Measurements from ENCODE around the gene PHLDA2.

PHLDA2 gene

DNA sequence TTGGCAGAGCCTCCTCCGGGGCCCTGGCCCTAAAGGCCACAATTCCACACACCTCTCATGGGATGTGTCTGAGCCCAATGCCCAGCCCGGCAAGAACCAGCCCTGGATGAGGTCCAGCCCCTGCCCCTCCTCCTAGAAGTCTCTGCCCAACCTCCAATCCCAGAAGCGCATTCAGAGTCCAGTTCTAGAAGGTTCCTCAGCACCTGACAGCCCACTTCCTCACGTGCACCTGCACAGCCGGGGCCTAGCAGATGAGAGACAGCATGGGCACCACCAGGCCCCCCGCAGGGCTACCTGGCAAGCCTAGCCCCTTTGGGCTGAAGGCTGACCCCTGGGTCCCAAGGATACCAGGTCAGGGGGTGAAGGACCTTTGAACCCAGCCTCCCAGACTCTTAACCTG lies 32.2 kb downstream of the PHLDA2 start:
- DNase-seq (ENCODE audit: low spot score), result no peak

DNA sequence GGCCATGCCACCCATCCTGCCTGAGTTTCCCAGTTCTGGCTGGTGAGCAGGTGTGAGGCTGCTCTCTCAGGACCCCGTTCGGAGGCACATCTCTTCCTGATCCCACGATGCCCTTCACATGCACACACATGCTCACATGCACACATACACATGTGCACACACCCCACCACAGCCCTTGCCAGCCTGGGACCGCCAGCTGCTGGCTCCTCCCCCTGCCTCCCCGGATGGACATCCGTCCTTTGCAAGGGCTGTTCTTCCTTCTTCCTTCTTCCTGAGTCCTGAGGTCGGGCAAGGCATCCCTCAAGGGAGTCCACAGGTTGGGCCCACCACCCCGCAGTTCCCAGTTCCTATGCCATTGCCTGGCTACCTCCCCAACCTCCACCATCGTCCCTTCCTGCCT lies 33.2 kb downstream of the PHLDA2 start:
- DNase-seq (ENCODE audit: low spot score), result no peak

GRCh38 chr11:2893935-2894334 lies 35.3 kb downstream of the PHLDA2 start:
- DNase-seq (ENCODE audit: low spot score), result no peak

- no peak for DNase-seq (ENCODE audit: low spot score)
These were observed 36.2 kb downstream of the PHLDA2 start for GRCh38 chr11:2892967-2893528.

- DNase-seq (ENCODE audit: low spot score), result no peak
These were observed 36.8 kb downstream of the PHLDA2 start for GRCh38 chr11:2892215-2892966.

DNA sequence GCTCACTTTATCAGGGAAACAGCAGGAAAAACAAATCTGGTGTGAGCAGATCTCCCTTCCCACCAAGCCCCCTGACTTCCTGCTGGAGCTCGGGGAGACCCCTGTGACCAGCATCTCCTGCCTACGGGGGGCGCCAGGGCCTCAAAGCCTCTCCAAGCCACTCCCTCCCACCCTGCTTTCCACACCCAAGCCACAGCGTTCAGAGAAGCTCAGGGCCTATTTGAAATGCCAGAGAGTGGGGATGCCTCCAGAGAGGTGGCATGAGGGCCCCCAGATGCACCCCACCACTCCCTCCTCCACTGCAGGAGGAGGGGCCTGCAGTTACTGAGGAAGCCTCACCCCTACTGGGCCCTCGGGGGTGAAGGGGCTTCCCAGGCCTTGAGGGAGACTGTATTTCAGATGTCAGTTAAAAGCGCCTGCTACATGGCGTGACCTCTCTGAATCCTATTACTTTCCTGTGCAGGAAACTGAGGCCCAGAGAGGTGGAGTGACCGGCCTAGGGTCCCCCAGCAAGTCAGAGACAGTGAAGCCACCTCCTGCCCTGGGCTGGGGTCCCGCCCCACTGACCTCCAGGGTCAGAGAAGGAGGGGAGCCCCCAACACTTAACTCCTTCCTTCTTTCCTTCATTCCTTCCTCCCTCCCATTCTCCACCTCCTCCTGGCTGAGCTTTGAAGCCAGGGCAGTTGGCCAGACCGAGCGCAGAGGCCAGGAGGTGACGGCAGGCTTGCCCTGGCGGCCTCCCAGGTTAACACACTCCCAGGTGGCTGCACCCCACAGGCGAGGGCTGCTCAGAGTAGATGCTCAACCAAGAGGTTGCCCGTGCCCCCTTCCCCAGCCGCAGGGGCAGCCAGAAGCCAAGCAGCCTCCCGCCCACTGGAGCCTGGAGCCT lies 37.6 kb downstream of the PHLDA2 start:
- DNase-seq (ENCODE audit: low spot score), result no peak

- no peak for DNase-seq (ENCODE audit: low spot score)
These were observed 38.5 kb downstream of the PHLDA2 start for GRCh38 chr11:2890466-2891294.

- no peak for DNase-seq (ENCODE audit: low spot score)
These were observed 39.6 kb downstream of the PHLDA2 start for GRCh38 chr11:2889362-2890273.

GRCh38 chr11:2888266-2888968 lies 40.8 kb downstream of the PHLDA2 start:
- DNase-seq (ENCODE audit: low spot score), result peak; percentile 71

DNA sequence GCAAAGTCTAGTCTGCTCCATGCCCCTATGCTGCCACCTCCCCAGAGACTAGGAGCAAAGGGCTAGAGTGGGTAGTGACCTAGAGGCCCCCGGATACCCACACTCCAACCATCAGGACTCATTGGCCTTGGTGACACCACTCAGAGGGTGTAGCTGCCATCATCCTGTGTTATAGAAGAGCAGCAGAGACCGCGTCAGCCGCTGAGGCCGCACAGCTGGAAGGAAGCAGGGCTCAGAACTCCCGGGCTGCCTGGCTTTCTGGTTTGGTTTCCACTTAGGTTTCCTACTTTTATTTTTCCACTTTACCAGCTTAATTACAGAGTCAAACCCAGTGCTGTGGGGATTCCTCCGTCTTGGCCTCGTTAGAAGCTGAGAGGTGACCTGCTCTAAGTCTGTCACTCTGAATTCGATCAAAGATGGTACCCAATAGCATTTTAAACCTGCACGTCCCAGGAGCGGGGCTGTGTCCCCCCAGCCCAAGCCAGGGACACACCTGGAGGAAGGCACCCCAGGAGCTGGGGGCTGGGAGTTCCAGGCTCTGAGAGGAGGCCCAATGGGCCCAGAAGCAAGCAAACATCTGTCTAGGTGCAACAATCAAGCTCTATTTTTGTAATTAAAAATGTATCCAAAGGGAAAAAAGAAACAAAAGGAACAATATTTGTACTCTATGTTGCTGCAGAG lies 41.6 kb downstream of the PHLDA2 start:
- no peak for DNase-seq (ENCODE audit: low spot score)

GRCh38 chr11:2886936-2887335 lies 42.3 kb downstream of the PHLDA2 start:
- DNase-seq (ENCODE audit: low spot score), result no peak

GRCh38 chr11:2886191-2886894 lies 42.9 kb downstream of the PHLDA2 start:
- DNase-seq (ENCODE audit: low spot score), result no peak

DNA sequence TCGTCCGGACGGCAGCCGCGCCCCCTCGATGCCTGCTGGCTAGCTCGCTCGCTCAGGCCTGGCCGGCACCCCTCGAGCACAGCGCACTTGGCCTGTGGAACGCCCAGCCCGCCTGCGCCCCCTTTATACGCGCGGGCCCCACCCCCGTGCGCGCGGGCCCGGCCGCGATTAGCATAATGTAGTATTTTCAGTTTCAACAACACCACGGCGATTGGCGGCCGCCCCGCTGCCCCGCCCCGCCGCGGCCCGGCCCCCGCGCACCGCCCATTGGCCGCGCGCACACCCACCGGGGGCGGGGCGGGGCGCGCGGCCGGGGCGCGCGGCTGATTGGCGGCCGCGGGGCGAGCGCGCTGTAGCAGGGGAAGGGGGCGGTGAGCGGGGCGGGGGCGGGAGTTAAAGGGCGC lies 43.5 kb downstream of the PHLDA2 start, which contains the start of gene CDKN1C:
Gene CDKN1C (minus strand): TSS at position 98 of the 404 bp plus-strand sequence. CDS start 319 bp downstream, outside the sequence.
- peak; percentile 84 for DNase-seq (ENCODE audit: low spot score)

DNA sequence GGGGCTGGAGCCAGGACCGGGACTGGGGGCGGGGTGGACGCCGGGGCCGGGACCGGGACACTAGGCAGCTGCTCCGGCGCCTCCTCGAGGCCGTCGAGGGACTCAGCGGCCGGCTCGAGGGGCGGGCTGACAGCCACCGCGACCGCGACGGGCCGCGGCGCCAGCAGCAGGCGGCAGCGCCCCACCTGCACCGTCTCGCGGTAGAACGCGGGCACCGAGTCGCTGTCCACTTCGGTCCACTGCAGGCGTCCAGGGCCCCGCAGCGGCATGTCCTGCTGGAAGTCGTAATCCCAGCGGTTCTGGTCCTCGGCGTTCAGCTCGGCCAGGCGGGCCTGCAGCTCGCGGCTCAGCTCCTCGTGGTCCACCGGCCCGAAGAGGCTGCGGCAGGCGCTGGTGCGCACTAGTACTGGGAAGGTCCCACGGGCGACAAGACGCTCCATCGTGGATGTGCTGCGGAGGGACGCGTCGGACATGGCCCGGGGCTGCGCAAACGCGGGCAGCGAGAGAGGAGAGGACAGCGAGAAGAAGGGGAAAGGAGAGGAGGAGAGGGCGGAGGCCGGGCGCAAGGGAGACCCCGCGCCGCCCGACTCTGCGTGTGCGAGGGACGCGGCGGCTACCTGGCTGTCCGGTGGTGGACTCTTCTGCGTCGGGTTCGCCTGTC lies 44.1 kb downstream of the PHLDA2 start:
- DNase-seq (ENCODE audit: low spot score), result peak; percentile 51

- DNase-seq (ENCODE audit: low spot score), result no peak
These were observed 45.0 kb downstream of the PHLDA2 start for GRCh38 chr11:2883979-2884815.

GRCh38 chr11:2883640-2883978 lies 45.6 kb downstream of the PHLDA2 start:
- no peak for DNase-seq (ENCODE audit: low spot score)

GRCh38 chr11:2882396-2883110 lies 46.7 kb downstream of the PHLDA2 start:
- DNase-seq (ENCODE audit: low spot score), result no peak

Measured in pons (tissue), 1 donor.